HepG2 (cell line): ENCODE results near the gene DHX58. TPM values are rescaled to one million over a fixed set of nuclear protein-coding genes. Genes with fewer than 3 reads are reported as not detected.

Experiments used
- ATAC-seq: fragments of 200-7000 bp; cut with Tn5 transposase; 3 replicates; pipeline ENCODE4 v1.9.1; 2020; ENCODE audit warnings: mild to moderate bottlenecking, moderate library complexity
- BruUV-seq: library from RNA; stranded (reverse); fragments of 400-500 nt; replicated peaks from 2 replicates; lab custom pipeline; 2021; lab: Mats Ljungman, UMichigan
- CTCF ChIA-PET: fragments of 300-600 bp; formaldehyde crosslinking; extraction: SDS; loops from one replicate; lab custom pipeline; 2021; ENCODE audit warnings: low total read pairs, inconsistent platforms, low intra/inter-chr PET ratio; lab: Yijun Ruan, JAX
- POLR2A ChIA-PET: fragments of 350-600 bp; sonication (Branson Sonifier 250); formaldehyde crosslinking; loops from one replicate; lab custom pipeline; 2020; ENCODE audit warnings: antibody characterized with exemption, inconsistent platforms; lab: Yijun Ruan, JAX
- DNase-seq: peaks from one replicate; pipeline ENCODE4 v3.0.0-alpha.2; 2015; ENCODE audit warnings: low spot score
- FAIRE-seq: peaks from 3 replicates; lab custom pipeline; 2011; peaks lifted over from hg19 to GRCh38; lab: Jason Lieb, UNC
- H2AFZ ChIP-seq: one replicate; pipeline ENCODE4 v1.6.1; 2011; ENCODE audit warnings: low read length, inconsistent platforms
- H3K27ac ChIP-seq: fragments of 300-600 bp; 3 replicates; pipeline ENCODE4 v1.8.0; 2011; ENCODE audit warnings: mixed run types, mild to moderate bottlenecking, mixed read lengths, low read length, inconsistent platforms; ENCODE audit not compliant: insufficient read depth; ENCODE audit errors: extremely low read length
- H3K27me3 ChIP-seq, 2 experiments: fragments of 200-600 bp in 1 of 2; 2 replicates in 1 of 2; 3 replicates in 1 of 2; pipeline versions ENCODE4 v1.6.0 to v1.8.0; 2011; ENCODE audit warnings: low read length in 2 of 2, mild to moderate bottlenecking in 2 of 2, moderate library complexity in 2 of 2, inconsistent platforms in 1 of 2; ENCODE audit not compliant: insufficient read depth in 2 of 2, control insufficient read depth in 1 of 2
- H3K36me3 ChIP-seq, 2 experiments: fragments of 200-600 bp in 1 of 2; replicated peaks in 1 of 2; 2 replicates in 1 of 2; 3 replicates in 1 of 2; pipeline versions ENCODE4 v1.5.1 to v1.8.0; 2011; ENCODE audit warnings: low read length in 2 of 2, inconsistent platforms in 1 of 2; ENCODE audit not compliant: insufficient read depth in 2 of 2, control insufficient read depth in 1 of 2
- H3K4me1 ChIP-seq: 2 replicates; pipeline ENCODE4 v1.5.1; 2012; ENCODE audit warnings: low read length, inconsistent platforms; ENCODE audit not compliant: insufficient read depth
- H3K4me2 ChIP-seq: 2 replicates; pipeline ENCODE4 v1.6.0; 2011; ENCODE audit warnings: low read depth, low read length, inconsistent platforms
- H3K4me3 ChIP-seq, 3 experiments: fragments of 200-600 bp in 1 of 3; sonication (generic), shearing (Covaris generic) in 1 of 3; replicated peaks in 1 of 3; 2 replicates each; pipeline ENCODE4 v1.5.1; 2011 to 2016; ENCODE audit warnings: low read length in 3 of 3, inconsistent platforms in 2 of 3, low read depth in 2 of 3, mild to moderate bottlenecking in 2 of 3, control low read depth in 1 of 3, mixed read lengths in 1 of 3; ENCODE audit not compliant: insufficient read depth in 1 of 3
- H3K79me2 ChIP-seq: one replicate; pipeline ENCODE4 v1.6.1; 2011; ENCODE audit warnings: low read length, inconsistent platforms; ENCODE audit not compliant: insufficient read depth
- H3K9ac ChIP-seq: 2 replicates; pipeline ENCODE4 v1.6.0; 2011; ENCODE audit warnings: mild to moderate bottlenecking, low read depth, low read length, inconsistent platforms; ENCODE audit not compliant: insufficient read depth
- H3K9me3 ChIP-seq: 2 replicates; pipeline ENCODE4 v1.5.1; 2012; ENCODE audit warnings: mild to moderate bottlenecking, low read length
- H4K20me1 ChIP-seq: 2 replicates; pipeline ENCODE4 v1.6.0; 2011; ENCODE audit warnings: inconsistent platforms, mild to moderate bottlenecking, low read length, moderate library complexity; ENCODE audit not compliant: insufficient read depth
- HNF4A ChIP-seq: sonication (generic); formaldehyde crosslinking; IDR thresholded peaks from 2 replicates; pipeline ENCODE4 v1.4.0; 2020; ENCODE audit warnings: missing genetic modification reagents
- KMT2B ChIP-seq: IDR thresholded peaks from 2 replicates; pipeline ENCODE4 v1.6.1; 2016; ENCODE audit warnings: missing genetic modification reagents, missing compliant biosample characterization
- MTA1 ChIP-seq: sonication (generic); formaldehyde crosslinking; IDR thresholded peaks from 2 replicates; pipeline ENCODE4 v1.4.0; 2020; ENCODE audit warnings: missing genetic modification reagents, mild to moderate bottlenecking, borderline replicate concordance
- TSC22D2 ChIP-seq: sonication (generic); formaldehyde crosslinking; IDR thresholded peaks from 2 replicates; pipeline ENCODE4 v1.5.1; 2020; ENCODE audit warnings: missing genetic modification reagents, mild to moderate bottlenecking, borderline replicate concordance
- ZBTB33 ChIP-seq: sonication (generic); formaldehyde crosslinking; IDR thresholded peaks from 2 replicates; pipeline ENCODE4 v1.4.0; 2020; ENCODE audit warnings: missing genetic modification reagents
- ZBTB46 ChIP-seq: sonication (generic); formaldehyde crosslinking; IDR thresholded peaks from 2 replicates; pipeline ENCODE4 v1.4.0; 2020; ENCODE audit warnings: mild to moderate bottlenecking, missing genetic modification reagents, borderline replicate concordance
- ZFY ChIP-seq: sonication (generic); formaldehyde crosslinking; IDR thresholded peaks from 2 replicates; pipeline ENCODE4 v1.4.0; 2020; ENCODE audit warnings: missing genetic modification reagents
- ZNF142 ChIP-seq: sonication (generic); formaldehyde crosslinking; IDR thresholded peaks from 2 replicates; pipeline ENCODE4 v1.4.0; 2020; ENCODE audit warnings: missing genetic modification reagents
- ZNF574 ChIP-seq: sonication (generic); formaldehyde crosslinking; IDR thresholded peaks from 2 replicates; pipeline ENCODE4 v1.4.0; 2020; ENCODE audit warnings: missing genetic modification reagents
- ZNF749 ChIP-seq: sonication (generic); formaldehyde crosslinking; IDR thresholded peaks from 2 replicates; pipeline ENCODE4 v1.8.0; 2022; ENCODE audit warnings: mild to moderate bottlenecking, missing genetic modification reagents, moderate library complexity, borderline replicate concordance
- ZNF768 ChIP-seq: sonication (generic); formaldehyde crosslinking; IDR thresholded peaks from 2 replicates; pipeline ENCODE4 v1.4.0; 2020; ENCODE audit warnings: missing genetic modification reagents
- WGBS: methylation state at CpG from one replicate; pipeline ENCODE4 v1.1.6; 2017; ENCODE audit warnings: low lambda C conversion rate; 5-methylcytosine and 5-hydroxymethylcytosine counted together
- in situ Hi-C: cut with HindIII; loops from 2 replicates; pipeline ENCODE4 v1.10.0; 2017; ENCODE audit warnings: low pct_unique_long_range_greater_than_20kb; ENCODE audit not compliant: extremely low pct_ligation_motif_present
- intact Hi-C: fragments of 100-400 bp; cut with micrococcal nuclease; formaldehyde crosslinking; loops from one replicate; pipeline ENCODE4 v1.10.0; 2022; ENCODE audit not compliant: unreplicated experiment
- polyA plus RNA-seq, 8 experiments: library from polyadenylated mRNA; depleted of rRNA in 3 of 8; stranded (reverse) in 7 of 8; unstranded in 1 of 8; fragments of >200 nt; fragmentation: Illumina TruSeq in 4 of 8; extraction: Trizol in 4 of 8; gene quantifications; 2 replicates each; pipeline versions ENCODE4 v1.2.1 to v1.2.3, GENCODE V29; 2011 to 2016; ENCODE audit warnings: low read depth in 4 of 8, missing spikeins in 1 of 8, mixed read lengths in 1 of 8; ENCODE audit not compliant: insufficient read depth in 1 of 8
- total RNA-seq, 5 experiments: library from RNA; depleted of rRNA; stranded (reverse); fragments of >200 nt; fragmentation: Illumina TruSeq; extraction: Trizol; gene quantifications; 2 replicates each; pipeline ENCODE4 v1.2.3, GENCODE V29; 2016; ENCODE audit warnings: low read depth in 1 of 5

The DHX58 gene
- total and polyA plus RNA-seq, 2 of the 13 experiments (the other 11 are each of a cell fraction or from before 2014, with no cell fraction given) = 6.7 to 7.8 TPM

GRCh38 chr17:42051645-42052044, 60.9 kb downstream of the DHX58 start:
- H3K27me3 ChIP-seq = no peaks in the 10 kb centered on the region; a peak in 1 of 5 replicates
- peak overlapping the region; percentile 98 for H3K4me2 ChIP-seq
- H3K4me3 ChIP-seq = peak overlapping the region in 2 of 3 experiments; percentile 67 to 88; a peak in 3 of 6 replicates
- CTCF ChIA-PET = no interaction called here
- no peaks in the 10 kb centered on the region for H3K9me3 ChIP-seq
- 86% methylated on average over 6 of the region's 7 CpGs for WGBS
- H3K27ac ChIP-seq = no peak overlapping the region
- no peak overlapping the region for H2AFZ ChIP-seq
- in situ Hi-C loops (no loop called here), intact Hi-C loops (no loop called here)
- H4K20me1 ChIP-seq = no peaks in the 10 kb centered on the region
- H3K9ac ChIP-seq = no peak overlapping the region
- BruUV-seq = no TSS peak
- H3K36me3 ChIP-seq = no peaks in the 10 kb centered on the region
- FAIRE-seq = peak; percentile 32
- POLR2A ChIA-PET = interaction anchor here (1.4 kb wide), 1 partner anchor 69 kb away, joined by 8 read pairs; the partner anchor contains the start of gene KAT2A
- H3K4me1 ChIP-seq = peaks cover 58% of the 10 kb centered on the region
- no peak for DNase-seq
- H3K79me2 ChIP-seq = no peaks in the 10 kb centered on the region
- ATAC-seq = no peak
- TF ChIP-seq ZNF768 (CRISPR knock-in tag) (peak; percentile 27; the same call in 1 of the 2 replicates), ZBTB33 (CRISPR knock-in tag) (peak; percentile 50; the same call in 1 of the 2 replicates), ZNF749 (CRISPR knock-in tag) (0 out of 2 replicates have a peak, but pooled peaks have one; percentile 33), ZNF574 (CRISPR knock-in tag) (0 out of 2 replicates have a peak, but pooled peaks have one; percentile 18), ZNF142 (CRISPR knock-in tag) (peak; percentile 63; the same call in 1 of the 2 replicates), ZBTB46 (CRISPR knock-in tag) (0 out of 2 replicates have a peak, but pooled peaks have one; percentile 35), ZFY (peak; percentile 3; the same call in 1 of the 2 replicates), HNF4A (CRISPR knock-in tag) (0 out of 2 replicates have a peak, but pooled peaks have one; percentile 5), KMT2B (no peak), MTA1 (CRISPR knock-in tag) (peak; percentile 30; the same call in 1 of the 2 replicates), TSC22D2 (CRISPR knock-in tag) (no peak)
